Suprapubic skin (tissue), 4 donors: ENCODE measurements around the gene RTL1.

Experiments used
- EP300 ChIP-seq: sonication (generic); formaldehyde crosslinking; IDR thresholded peaks from one replicate; pipeline ENCODE4 v1.6.1; 2017; ENCODE audit warnings: antibody characterized with exemption
- POLR2AphosphoS5 ChIP-seq, 3 donors: sonication (generic); formaldehyde crosslinking; IDR thresholded peaks; one replicate each; pipeline ENCODE4 v1.6.1; 2017; ENCODE audit warnings: antibody characterized with exemption in 3 of 3
- TF ChIP-seq, protein P1 (sequence below), 2 donors: fragments of 200-600 bp in 1 of 2; fragments of 450-650 bp in 1 of 2; sonication (generic) in 1 of 2; IDR thresholded peaks; one replicate each; pipeline ENCODE4 v1.5.1; 2016 to 2019; ENCODE audit warnings: antibody characterized with exemption in 2 of 2, mild to moderate bottlenecking in 1 of 2, moderate library complexity in 1 of 2

- TF ChIP-seq, protein P1, sequence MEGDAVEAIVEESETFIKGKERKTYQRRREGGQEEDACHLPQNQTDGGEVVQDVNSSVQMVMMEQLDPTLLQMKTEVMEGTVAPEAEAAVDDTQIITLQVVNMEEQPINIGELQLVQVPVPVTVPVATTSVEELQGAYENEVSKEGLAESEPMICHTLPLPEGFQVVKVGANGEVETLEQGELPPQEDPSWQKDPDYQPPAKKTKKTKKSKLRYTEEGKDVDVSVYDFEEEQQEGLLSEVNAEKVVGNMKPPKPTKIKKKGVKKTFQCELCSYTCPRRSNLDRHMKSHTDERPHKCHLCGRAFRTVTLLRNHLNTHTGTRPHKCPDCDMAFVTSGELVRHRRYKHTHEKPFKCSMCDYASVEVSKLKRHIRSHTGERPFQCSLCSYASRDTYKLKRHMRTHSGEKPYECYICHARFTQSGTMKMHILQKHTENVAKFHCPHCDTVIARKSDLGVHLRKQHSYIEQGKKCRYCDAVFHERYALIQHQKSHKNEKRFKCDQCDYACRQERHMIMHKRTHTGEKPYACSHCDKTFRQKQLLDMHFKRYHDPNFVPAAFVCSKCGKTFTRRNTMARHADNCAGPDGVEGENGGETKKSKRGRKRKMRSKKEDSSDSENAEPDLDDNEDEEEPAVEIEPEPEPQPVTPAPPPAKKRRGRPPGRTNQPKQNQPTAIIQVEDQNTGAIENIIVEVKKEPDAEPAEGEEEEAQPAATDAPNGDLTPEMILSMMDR (IDR thresholded peaks at IDR 0.05) = no peak
- TF ChIP-seq EP300 (no peak), POLR2AphosphoS5 (IDR thresholded peaks at IDR 0.05) (no peak)
Observed at GRCh38 chr14:100854435-100854834, 49.1 kb downstream of the RTL1 start.
